WTC11 (cell line): ENCODE results near the gene SRC. TPM values are rescaled to one million over a fixed set of nuclear protein-coding genes. Genes with fewer than 3 reads are reported as not detected.

ENCODE experiments used
- ATAC-seq: fragments of 200-7000 bp; cut with Tn5 transposase; 2 replicates; pipeline ENCODE4 v1.10.0; 2021; ENCODE audit warnings: mild to moderate bottlenecking, moderate library complexity
- CTCF ChIA-PET: fragments of 300-600 bp; sonication (Branson Sonifier 250); formaldehyde crosslinking; loops from one replicate; lab custom pipeline; 2021; ENCODE audit warnings: antibody characterized with exemption; lab: Charles Lee
- POLR2A ChIA-PET: fragments of 350-600 bp; sonication (Branson Sonifier 250); formaldehyde crosslinking; loops from one replicate; lab custom pipeline; 2021; ENCODE audit warnings: antibody characterized with exemption; lab: Charles Lee
- DNase-seq: peaks from one replicate; pipeline ENCODE4 v3.0.0; 2021; ENCODE audit warnings: low spot score
- H3K27ac Mint-ChIP-seq: 2 replicates; pipeline ENCODE4 v1.8.0; 2021; ENCODE audit warnings: mixed read lengths
- H3K27me3 Mint-ChIP-seq: 2 replicates; pipeline ENCODE4 v1.8.0; 2021; ENCODE audit warnings: low read depth, mild to moderate bottlenecking, moderate library complexity, mixed read lengths
- H3K36me3 Mint-ChIP-seq: 2 replicates; pipeline ENCODE4 v1.8.0; 2021; ENCODE audit warnings: mixed read lengths
- H3K4me1 Mint-ChIP-seq: 2 replicates; pipeline ENCODE4 v1.8.0; 2022; ENCODE audit warnings: mixed read lengths
- H3K4me3 Mint-ChIP-seq: 2 replicates; pipeline ENCODE4 v1.8.0; 2021; ENCODE audit warnings: mild to moderate bottlenecking, moderate library complexity, mixed read lengths
- H3K9me3 Mint-ChIP-seq: 2 replicates; pipeline ENCODE4 v1.8.0; 2021; ENCODE audit warnings: mixed read lengths
- AFF4 ChIP-seq: sonication (generic); formaldehyde crosslinking; IDR thresholded peaks from 2 replicates; pipeline ENCODE4 v1.8.1; 2023; ENCODE audit warnings: mild to moderate bottlenecking, missing genetic modification reagents, borderline replicate concordance
- ATF3 ChIP-seq: sonication (generic); formaldehyde crosslinking; conservative IDR thresholded peaks from 2 replicates; pipeline ENCODE4 v1.8.1; 2022; ENCODE audit warnings: mild to moderate bottlenecking, missing genetic modification reagents
- GTF2I ChIP-seq: fragments of 250-450 bp; sonication (Bioruptor Pico); conservative IDR thresholded peaks from 2 replicates; pipeline ENCODE4 v1.4.0; 2021; ENCODE audit warnings: mild to moderate bottlenecking
- NFATC4 ChIP-seq: fragments of 250-450 bp; sonication (Bioruptor Pico); IDR thresholded peaks from 2 replicates; pipeline ENCODE4 v1.9.0; 2021; ENCODE audit warnings: mild to moderate bottlenecking
- NFE2L1 ChIP-seq: sonication (generic); formaldehyde crosslinking; IDR thresholded peaks from 2 replicates; pipeline ENCODE4 v1.8.1; 2023; ENCODE audit warnings: missing genetic modification reagents
- NR3C1 ChIP-seq: sonication (generic); formaldehyde crosslinking; conservative IDR thresholded peaks from 2 replicates; pipeline ENCODE4 v1.8.1; 2023; ENCODE audit warnings: low read depth, mild to moderate bottlenecking, missing genetic modification reagents
- RORB ChIP-seq: fragments of 250-450 bp; sonication (Bioruptor Pico); IDR thresholded peaks from 2 replicates; pipeline ENCODE4 v1.9.0; 2021; ENCODE audit warnings: mild to moderate bottlenecking
- SMAD3 ChIP-seq: sonication (generic); formaldehyde crosslinking; IDR thresholded peaks from 2 replicates; pipeline ENCODE4 v1.8.0; 2022; ENCODE audit warnings: missing genetic modification reagents, mild to moderate bottlenecking, borderline replicate concordance
- USF2 ChIP-seq: sonication (generic); formaldehyde crosslinking; IDR thresholded peaks from 2 replicates; pipeline ENCODE4 v1.8.1; 2023; ENCODE audit warnings: mild to moderate bottlenecking, missing genetic modification reagents, moderate library complexity
- ZNF138 ChIP-seq: sonication (generic); formaldehyde crosslinking; conservative IDR thresholded peaks from 2 replicates; pipeline ENCODE4 v1.8.1; 2022; ENCODE audit warnings: mild to moderate bottlenecking, moderate library complexity, missing genetic modification reagents
- ZNF219 ChIP-seq: sonication (generic); formaldehyde crosslinking; IDR thresholded peaks from 2 replicates; pipeline ENCODE4 v1.8.0; 2023; ENCODE audit warnings: missing genetic modification reagents, mild to moderate bottlenecking, borderline replicate concordance
- ZNF317 ChIP-seq: sonication (generic); formaldehyde crosslinking; IDR thresholded peaks from 2 replicates; pipeline ENCODE4 v1.8.1; 2023; ENCODE audit warnings: low read depth, mild to moderate bottlenecking, moderate library complexity, missing genetic modification reagents, borderline replicate concordance
- ZNF416 ChIP-seq: fragments of 250-450 bp; sonication (Bioruptor Pico); IDR thresholded peaks from 2 replicates; pipeline ENCODE4 v1.9.0; 2021; ENCODE audit warnings: mild to moderate bottlenecking, inconsistent platforms
- ZNF532 ChIP-seq: fragments of 250-450 bp; sonication (Bioruptor Pico); IDR thresholded peaks from 2 replicates; pipeline ENCODE4 v1.9.0; 2021; ENCODE audit warnings: mild to moderate bottlenecking, borderline replicate concordance
- total RNA-seq: library from RNA; stranded (reverse); gene quantifications from 3 replicates; pipeline ENCODE4 v1.2.3, GENCODE V29; 2021
- TF ChIP-seq, protein P1 (sequence below): sonication (generic); formaldehyde crosslinking; IDR thresholded peaks from 2 replicates; pipeline ENCODE4 v1.8.0; 2022; ENCODE audit warnings: mild to moderate bottlenecking, missing genetic modification reagents

SRC gene
- total RNA-seq, 1 experiment from 2014 or later = 33.3 TPM

DNA sequence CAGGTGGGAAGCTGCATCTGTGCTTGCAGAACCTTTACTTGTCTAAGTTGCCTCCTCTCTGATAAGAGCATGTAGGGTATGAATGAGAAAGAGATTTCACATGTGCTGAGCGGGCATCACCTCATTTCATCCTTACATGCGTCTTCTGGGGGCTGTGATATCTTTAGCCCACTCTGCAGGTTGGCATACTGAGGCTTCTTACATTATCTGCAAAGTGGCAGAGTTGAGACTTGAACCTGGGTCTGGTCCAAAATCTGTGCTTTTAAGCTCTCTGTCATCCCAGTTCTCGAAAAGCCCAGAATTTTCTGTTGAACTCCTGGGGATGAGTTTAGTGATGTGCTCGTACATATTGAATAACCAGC, 2.0 kb upstream of the SRC start:
- Mint-ChIP-seq H3K27ac (no peak overlapping the region), H3K4me3 (no peak overlapping the region), H3K27me3 (no peaks in the 10 kb centered on the region), H3K36me3 (0 out of 2 replicates have a peak, but pooled peaks cover 3% of the 10 kb centered on the region), H3K9me3 (no peaks in the 10 kb centered on the region), H3K4me1 (peaks cover 28% of the 10 kb centered on the region)
- CTCF ChIA-PET = interaction anchor here (0.7 to 1.7 kb wide), 5 partner anchors 12 to 41 kb away, joined by 3 to 5 read pairs (median 4); no protein-coding TSS in a partner anchor
- TF ChIP-seq GTF2I (CRISPR knock-in tag) (no peak), NR3C1 (CRISPR knock-in tag) (no peak), ZNF532 (CRISPR knock-in tag) (no peak), RORB (CRISPR knock-in tag) (no peak), NFE2L1 (CRISPR knock-in tag) (no peak), AFF4 (no peak), ZNF416 (CRISPR knock-in tag) (no peak), ZNF219 (CRISPR knock-in tag) (no peak), ZNF317 (CRISPR knock-in tag) (no peak), SMAD3 (CRISPR knock-in tag) (no peak), ATF3 (CRISPR knock-in tag) (no peak), ZNF138 (CRISPR knock-in tag) (no peak), NFATC4 (CRISPR knock-in tag) (no peak), USF2 (CRISPR knock-in tag) (no peak)
- TF ChIP-seq, protein P1, sequence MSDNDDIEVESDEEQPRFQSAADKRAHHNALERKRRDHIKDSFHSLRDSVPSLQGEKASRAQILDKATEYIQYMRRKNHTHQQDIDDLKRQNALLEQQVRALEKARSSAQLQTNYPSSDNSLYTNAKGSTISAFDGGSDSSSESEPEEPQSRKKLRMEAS (CRISPR knock-in tag) = no peak
- ATAC-seq (no peak), DNase-seq (no peak)
- POLR2A ChIA-PET = interaction anchor here (1.0 to 1.4 kb wide), 2 partner anchors 53 to 178 kb away, joined by 4 read pairs; no protein-coding TSS in a partner anchor
